ENCODE data around the gene OR52A5. TPM values are rescaled to one million over a fixed set of nuclear protein-coding genes. Genes with fewer than 3 reads are reported as not detected.

Gene OR52A5
- total RNA-seq, 1 experiment from 2014 or later, result 0.11 TPM

DNA sequence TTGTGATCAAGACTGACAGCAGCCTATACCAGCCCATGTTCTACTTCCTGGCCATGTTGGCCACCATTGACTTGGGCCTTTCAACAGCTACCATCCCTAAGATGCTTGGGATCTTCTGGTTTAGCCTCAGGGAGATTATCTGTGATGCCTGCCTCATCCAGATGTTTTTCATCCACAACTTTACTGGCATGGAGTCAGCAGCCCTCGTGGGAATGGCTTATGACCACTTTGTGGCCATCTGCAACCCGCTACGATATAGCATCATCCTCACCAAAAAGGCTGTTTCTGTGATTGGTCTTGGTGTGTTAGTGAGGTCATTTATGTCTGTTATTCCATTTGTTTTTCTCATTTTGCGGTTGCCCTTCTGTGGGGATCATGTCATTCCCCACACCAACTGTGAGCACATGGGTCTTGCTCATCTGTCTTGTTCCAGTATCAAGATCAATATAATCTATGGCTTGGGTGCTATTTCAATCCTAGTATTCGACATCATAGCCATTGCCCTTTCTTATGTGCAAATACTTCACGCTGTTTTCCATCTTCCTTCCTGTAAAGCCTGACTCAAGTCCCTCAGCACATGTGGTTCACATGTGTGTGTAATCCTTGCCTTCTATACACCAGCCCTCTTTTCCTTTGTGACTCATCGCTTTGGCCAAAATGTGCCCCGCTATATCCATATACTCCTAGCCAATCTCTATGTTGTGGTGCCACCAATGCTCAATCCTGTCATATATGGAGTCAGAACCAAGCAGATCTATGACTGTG is 45.2 kb downstream of the OR52A5 start:
- H3K27me3 Mint-ChIP-seq (ENCODE audit: low read depth), result peaks cover 2% of the 10 kb centered on the region; the same call in 1 of the 2 replicates
- H3K36me3 Mint-ChIP-seq, result no peaks in the 10 kb centered on the region
- no peaks in the 10 kb centered on the region for H3K4me1 Mint-ChIP-seq
- no peak overlapping the region for H3K4me3 Mint-ChIP-seq
- ATAC-seq (no peak), DNase-seq (ENCODE audit: low spot score) (no peak)
- TF ChIP-seq, protein P1, sequence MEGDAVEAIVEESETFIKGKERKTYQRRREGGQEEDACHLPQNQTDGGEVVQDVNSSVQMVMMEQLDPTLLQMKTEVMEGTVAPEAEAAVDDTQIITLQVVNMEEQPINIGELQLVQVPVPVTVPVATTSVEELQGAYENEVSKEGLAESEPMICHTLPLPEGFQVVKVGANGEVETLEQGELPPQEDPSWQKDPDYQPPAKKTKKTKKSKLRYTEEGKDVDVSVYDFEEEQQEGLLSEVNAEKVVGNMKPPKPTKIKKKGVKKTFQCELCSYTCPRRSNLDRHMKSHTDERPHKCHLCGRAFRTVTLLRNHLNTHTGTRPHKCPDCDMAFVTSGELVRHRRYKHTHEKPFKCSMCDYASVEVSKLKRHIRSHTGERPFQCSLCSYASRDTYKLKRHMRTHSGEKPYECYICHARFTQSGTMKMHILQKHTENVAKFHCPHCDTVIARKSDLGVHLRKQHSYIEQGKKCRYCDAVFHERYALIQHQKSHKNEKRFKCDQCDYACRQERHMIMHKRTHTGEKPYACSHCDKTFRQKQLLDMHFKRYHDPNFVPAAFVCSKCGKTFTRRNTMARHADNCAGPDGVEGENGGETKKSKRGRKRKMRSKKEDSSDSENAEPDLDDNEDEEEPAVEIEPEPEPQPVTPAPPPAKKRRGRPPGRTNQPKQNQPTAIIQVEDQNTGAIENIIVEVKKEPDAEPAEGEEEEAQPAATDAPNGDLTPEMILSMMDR (IDR thresholded peaks at IDR 0.05), result no peak
- TF ChIP-seq HMGA2 (CRISPR knock-in tag; IDR thresholded peaks at IDR 0.05), result no peak
- no peak for TF ChIP-seq ZNF671 (CRISPR knock-in tag; IDR thresholded peaks at IDR 0.05)
- TF ChIP-seq ETV6 (CRISPR knock-in tag; IDR thresholded peaks at IDR 0.05), result no peak
- no peak for TF ChIP-seq KAT7 (CRISPR knock-in tag; IDR thresholded peaks at IDR 0.05; ENCODE audit: borderline replicate concordance)
- TF ChIP-seq, protein P2, sequence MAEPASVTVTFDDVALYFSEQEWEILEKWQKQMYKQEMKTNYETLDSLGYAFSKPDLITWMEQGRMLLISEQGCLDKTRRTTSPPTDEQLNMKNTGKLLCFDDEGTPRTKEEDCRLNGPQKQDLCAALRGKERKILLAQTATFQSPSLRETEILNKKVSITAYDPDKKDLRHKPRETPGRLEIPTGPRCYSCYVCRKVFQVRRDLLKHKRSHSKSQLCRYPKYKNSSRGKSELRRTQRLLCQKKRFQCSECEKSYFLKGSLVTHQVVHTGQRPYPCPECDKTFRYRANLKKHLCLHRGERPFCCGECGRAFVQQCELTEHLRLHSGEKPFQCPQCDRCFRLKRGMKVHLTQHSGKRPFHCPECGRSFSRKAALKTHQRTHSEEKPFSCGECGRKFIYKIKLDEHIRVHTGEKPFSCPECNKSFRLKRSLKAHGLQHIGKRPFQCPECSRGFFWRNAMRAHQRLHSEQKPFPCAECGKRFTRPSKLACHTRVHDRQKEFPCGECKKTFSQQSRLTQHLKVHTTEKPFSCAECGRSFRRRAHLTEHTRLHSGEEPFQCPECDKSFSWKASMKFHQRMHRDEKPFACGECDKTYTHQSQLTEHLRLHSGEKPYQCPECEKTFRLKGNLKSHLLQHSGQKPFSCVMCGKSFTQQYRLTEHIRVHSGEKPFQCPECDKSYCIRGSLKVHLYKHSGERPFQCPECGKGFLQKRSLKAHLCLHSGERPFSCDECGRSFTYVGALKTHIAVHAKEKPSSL (CRISPR knock-in tag; conservative IDR thresholded peaks at IDR 0.05), result no peak
- TF ChIP-seq, protein P3, sequence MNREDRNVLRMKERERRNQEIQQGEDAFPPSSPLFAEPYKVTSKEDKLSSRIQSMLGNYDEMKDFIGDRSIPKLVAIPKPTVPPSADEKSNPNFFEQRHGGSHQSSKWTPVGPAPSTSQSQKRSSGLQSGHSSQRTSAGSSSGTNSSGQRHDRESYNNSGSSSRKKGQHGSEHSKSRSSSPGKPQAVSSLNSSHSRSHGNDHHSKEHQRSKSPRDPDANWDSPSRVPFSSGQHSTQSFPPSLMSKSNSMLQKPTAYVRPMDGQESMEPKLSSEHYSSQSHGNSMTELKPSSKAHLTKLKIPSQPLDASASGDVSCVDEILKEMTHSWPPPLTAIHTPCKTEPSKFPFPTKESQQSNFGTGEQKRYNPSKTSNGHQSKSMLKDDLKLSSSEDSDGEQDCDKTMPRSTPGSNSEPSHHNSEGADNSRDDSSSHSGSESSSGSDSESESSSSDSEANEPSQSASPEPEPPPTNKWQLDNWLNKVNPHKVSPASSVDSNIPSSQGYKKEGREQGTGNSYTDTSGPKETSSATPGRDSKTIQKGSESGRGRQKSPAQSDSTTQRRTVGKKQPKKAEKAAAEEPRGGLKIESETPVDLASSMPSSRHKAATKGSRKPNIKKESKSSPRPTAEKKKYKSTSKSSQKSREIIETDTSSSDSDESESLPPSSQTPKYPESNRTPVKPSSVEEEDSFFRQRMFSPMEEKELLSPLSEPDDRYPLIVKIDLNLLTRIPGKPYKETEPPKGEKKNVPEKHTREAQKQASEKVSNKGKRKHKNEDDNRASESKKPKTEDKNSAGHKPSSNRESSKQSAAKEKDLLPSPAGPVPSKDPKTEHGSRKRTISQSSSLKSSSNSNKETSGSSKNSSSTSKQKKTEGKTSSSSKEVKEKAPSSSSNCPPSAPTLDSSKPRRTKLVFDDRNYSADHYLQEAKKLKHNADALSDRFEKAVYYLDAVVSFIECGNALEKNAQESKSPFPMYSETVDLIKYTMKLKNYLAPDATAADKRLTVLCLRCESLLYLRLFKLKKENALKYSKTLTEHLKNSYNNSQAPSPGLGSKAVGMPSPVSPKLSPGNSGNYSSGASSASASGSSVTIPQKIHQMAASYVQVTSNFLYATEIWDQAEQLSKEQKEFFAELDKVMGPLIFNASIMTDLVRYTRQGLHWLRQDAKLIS (CRISPR knock-in tag; IDR thresholded peaks at IDR 0.05; ENCODE audit: borderline replicate concordance), result no peak
- TF ChIP-seq, protein P4, sequence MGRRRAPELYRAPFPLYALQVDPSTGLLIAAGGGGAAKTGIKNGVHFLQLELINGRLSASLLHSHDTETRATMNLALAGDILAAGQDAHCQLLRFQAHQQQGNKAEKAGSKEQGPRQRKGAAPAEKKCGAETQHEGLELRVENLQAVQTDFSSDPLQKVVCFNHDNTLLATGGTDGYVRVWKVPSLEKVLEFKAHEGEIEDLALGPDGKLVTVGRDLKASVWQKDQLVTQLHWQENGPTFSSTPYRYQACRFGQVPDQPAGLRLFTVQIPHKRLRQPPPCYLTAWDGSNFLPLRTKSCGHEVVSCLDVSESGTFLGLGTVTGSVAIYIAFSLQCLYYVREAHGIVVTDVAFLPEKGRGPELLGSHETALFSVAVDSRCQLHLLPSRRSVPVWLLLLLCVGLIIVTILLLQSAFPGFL (CRISPR knock-in tag; IDR thresholded peaks at IDR 0.05; ENCODE audit: borderline replicate concordance), result no peak
- TF ChIP-seq TEAD1 (CRISPR knock-in tag; IDR thresholded peaks at IDR 0.05), result no peak
- TF ChIP-seq ZNF263 (CRISPR knock-in tag; IDR thresholded peaks at IDR 0.05; ENCODE audit: low read depth), result no peak
- TF ChIP-seq, protein P5, sequence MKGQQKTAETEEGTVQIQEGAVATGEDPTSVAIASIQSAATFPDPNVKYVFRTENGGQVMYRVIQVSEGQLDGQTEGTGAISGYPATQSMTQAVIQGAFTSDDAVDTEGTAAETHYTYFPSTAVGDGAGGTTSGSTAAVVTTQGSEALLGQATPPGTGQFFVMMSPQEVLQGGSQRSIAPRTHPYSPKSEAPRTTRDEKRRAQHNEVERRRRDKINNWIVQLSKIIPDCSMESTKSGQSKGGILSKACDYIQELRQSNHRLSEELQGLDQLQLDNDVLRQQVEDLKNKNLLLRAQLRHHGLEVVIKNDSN (CRISPR knock-in tag; IDR thresholded peaks at IDR 0.05), result no peak
- TF ChIP-seq, protein P6, sequence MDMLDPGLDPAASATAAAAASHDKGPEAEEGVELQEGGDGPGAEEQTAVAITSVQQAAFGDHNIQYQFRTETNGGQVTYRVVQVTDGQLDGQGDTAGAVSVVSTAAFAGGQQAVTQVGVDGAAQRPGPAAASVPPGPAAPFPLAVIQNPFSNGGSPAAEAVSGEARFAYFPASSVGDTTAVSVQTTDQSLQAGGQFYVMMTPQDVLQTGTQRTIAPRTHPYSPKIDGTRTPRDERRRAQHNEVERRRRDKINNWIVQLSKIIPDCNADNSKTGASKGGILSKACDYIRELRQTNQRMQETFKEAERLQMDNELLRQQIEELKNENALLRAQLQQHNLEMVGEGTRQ (CRISPR knock-in tag; IDR thresholded peaks at IDR 0.05), result no peak
- TF ChIP-seq, protein P7, sequence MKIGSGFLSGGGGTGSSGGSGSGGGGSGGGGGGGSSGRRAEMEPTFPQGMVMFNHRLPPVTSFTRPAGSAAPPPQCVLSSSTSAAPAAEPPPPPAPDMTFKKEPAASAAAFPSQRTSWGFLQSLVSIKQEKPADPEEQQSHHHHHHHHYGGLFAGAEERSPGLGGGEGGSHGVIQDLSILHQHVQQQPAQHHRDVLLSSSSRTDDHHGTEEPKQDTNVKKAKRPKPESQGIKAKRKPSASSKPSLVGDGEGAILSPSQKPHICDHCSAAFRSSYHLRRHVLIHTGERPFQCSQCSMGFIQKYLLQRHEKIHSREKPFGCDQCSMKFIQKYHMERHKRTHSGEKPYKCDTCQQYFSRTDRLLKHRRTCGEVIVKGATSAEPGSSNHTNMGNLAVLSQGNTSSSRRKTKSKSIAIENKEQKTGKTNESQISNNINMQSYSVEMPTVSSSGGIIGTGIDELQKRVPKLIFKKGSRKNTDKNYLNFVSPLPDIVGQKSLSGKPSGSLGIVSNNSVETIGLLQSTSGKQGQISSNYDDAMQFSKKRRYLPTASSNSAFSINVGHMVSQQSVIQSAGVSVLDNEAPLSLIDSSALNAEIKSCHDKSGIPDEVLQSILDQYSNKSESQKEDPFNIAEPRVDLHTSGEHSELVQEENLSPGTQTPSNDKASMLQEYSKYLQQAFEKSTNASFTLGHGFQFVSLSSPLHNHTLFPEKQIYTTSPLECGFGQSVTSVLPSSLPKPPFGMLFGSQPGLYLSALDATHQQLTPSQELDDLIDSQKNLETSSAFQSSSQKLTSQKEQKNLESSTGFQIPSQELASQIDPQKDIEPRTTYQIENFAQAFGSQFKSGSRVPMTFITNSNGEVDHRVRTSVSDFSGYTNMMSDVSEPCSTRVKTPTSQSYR (CRISPR knock-in tag; IDR thresholded peaks at IDR 0.05), result no peak
- TF ChIP-seq SP1 (CRISPR knock-in tag; conservative IDR thresholded peaks at IDR 0.05), result no peak
- ChIA-PET POLR2A (no interaction called here), CTCF (no interaction called here)
- H3K9me3 Mint-ChIP-seq, result no peaks in the 10 kb centered on the region
- no peak overlapping the region for H3K27ac Mint-ChIP-seq

Data from WTC11 (cell line).